IMR-90 (cell line): ENCODE measurements around the gene MYCBP2. TPM values are rescaled to one million over a fixed set of nuclear protein-coding genes. Genes with fewer than 3 reads are reported as not detected.

Experiments used
- ATAC-seq: fragments of 200-7000 bp; cut with Tn5 transposase; 2 replicates; pipeline ENCODE4 v1.9.1; 2020; ENCODE audit warnings: low read depth, mild to moderate bottlenecking, moderate library complexity
- BruUV-seq: library from RNA; stranded (reverse); fragments of 400-500 nt; replicated peaks from 2 replicates; lab custom pipeline; 2021; lab: Mats Ljungman, UMichigan
- CTCF ChIA-PET: fragments of 300-600 bp; formaldehyde crosslinking; extraction: SDS; loops from one replicate; lab custom pipeline; 2021; ENCODE audit warnings: antibody characterized with exemption; lab: Yijun Ruan, JAX
- POLR2A ChIA-PET: fragments of 300-600 bp; sonication (Branson Sonifier 250); formaldehyde crosslinking; loops from one replicate; lab custom pipeline; 2022; ENCODE audit warnings: antibody characterized with exemption; ENCODE audit not compliant: unreplicated experiment; lab: Charles Lee
- DNase-seq: peaks from one replicate; pipeline ENCODE4 v3.0.0; 2013
- H2AFZ ChIP-seq: replicated peaks from 2 replicates; pipeline ENCODE3; 2013; ENCODE audit warnings: low read length, mild to moderate bottlenecking; ENCODE audit not compliant: poor library complexity
- H2AK5ac ChIP-seq: 2 replicates; pipeline ENCODE4 v1.6.1; 2013; ENCODE audit warnings: low read depth, low read length, inconsistent platforms
- H2AK9ac ChIP-seq: replicated peaks from 2 replicates; pipeline ENCODE3; 2013; ENCODE audit warnings: mild to moderate bottlenecking, low read depth, low read length, moderate library complexity; ENCODE audit not compliant: poor library complexity
- H2BK120ac ChIP-seq: 2 replicates; pipeline ENCODE4 v1.6.1; 2013; ENCODE audit warnings: low read depth, low read length, inconsistent platforms
- H2BK15ac ChIP-seq: 3 replicates; pipeline ENCODE4 v1.6.1; 2013; ENCODE audit warnings: low read depth, low read length, inconsistent platforms
- H2BK20ac ChIP-seq: 2 replicates; pipeline ENCODE4 v1.6.1; 2013; ENCODE audit warnings: low read depth, mild to moderate bottlenecking, inconsistent platforms, low read length, moderate library complexity
- H2BK5ac ChIP-seq: 2 replicates; pipeline ENCODE4 v1.6.1; 2013; ENCODE audit warnings: mild to moderate bottlenecking, low read depth, low read length, inconsistent platforms; ENCODE audit not compliant: poor library complexity, severe bottlenecking
- H3K14ac ChIP-seq: replicated peaks from 2 replicates; pipeline ENCODE4 v1.6.1; 2013; ENCODE audit warnings: low read depth, low read length, inconsistent platforms
- H3K18ac ChIP-seq: 2 replicates; pipeline ENCODE4 v1.6.1; 2013; ENCODE audit warnings: low read depth, low read length, control low read depth
- H3K23ac ChIP-seq: 2 replicates; pipeline ENCODE4 v1.6.1; 2013; ENCODE audit warnings: low read depth, low read length, inconsistent platforms
- H3K27ac ChIP-seq: 2 replicates; pipeline ENCODE4 v1.5.1; 2013; ENCODE audit warnings: mild to moderate bottlenecking, control low read depth, low read length; ENCODE audit not compliant: insufficient read depth
- H3K27me3 ChIP-seq: 2 replicates; pipeline ENCODE4 v1.6.1; 2013; ENCODE audit warnings: low read length; ENCODE audit not compliant: control insufficient read depth, insufficient read depth
- H3K36me3 ChIP-seq: 2 replicates; pipeline ENCODE4 v1.6.1; 2013; ENCODE audit warnings: low read length, mixed read lengths; ENCODE audit not compliant: control insufficient read depth, insufficient read depth
- H3K4ac ChIP-seq: 2 replicates; pipeline ENCODE4 v1.6.1; 2013; ENCODE audit warnings: low read depth, low read length, inconsistent platforms
- H3K4me1 ChIP-seq: 2 replicates; pipeline ENCODE4 v1.6.1; 2013; ENCODE audit warnings: low read length, mixed read lengths; ENCODE audit not compliant: control insufficient read depth, insufficient read depth
- H3K4me2 ChIP-seq: 2 replicates; pipeline ENCODE4 v1.6.1; 2013; ENCODE audit warnings: low read depth, mild to moderate bottlenecking, control low read depth, low read length, moderate library complexity
- H3K4me3 ChIP-seq: 2 replicates; pipeline ENCODE4 v1.5.1; 2013; ENCODE audit warnings: low read depth, mild to moderate bottlenecking, control low read depth, low read length, moderate library complexity; ENCODE audit not compliant: insufficient read depth
- H3K56ac ChIP-seq: 2 replicates; pipeline ENCODE4 v1.6.1; 2013; ENCODE audit warnings: low read length, inconsistent platforms; ENCODE audit not compliant: insufficient read depth; ENCODE audit errors: extremely low read depth
- H3K79me1 ChIP-seq, 2 experiments: 2 replicates each; pipeline ENCODE4 v1.6.1; 2013; ENCODE audit warnings: low read length in 2 of 2, inconsistent platforms in 1 of 2, low read depth in 1 of 2
- H3K9ac ChIP-seq: 2 replicates; pipeline ENCODE4 v1.6.1; 2013; ENCODE audit warnings: low read depth, low read length, control low read depth
- H3K9me1 ChIP-seq: 2 replicates; pipeline ENCODE4 v1.6.1; 2013; ENCODE audit warnings: low read length, inconsistent platforms; ENCODE audit not compliant: insufficient read depth
- H3K9me3 ChIP-seq: 2 replicates; pipeline ENCODE4 v1.6.1; 2013; ENCODE audit warnings: low read length; ENCODE audit not compliant: control insufficient read depth, insufficient read depth
- H4K20me1 ChIP-seq: 2 replicates; pipeline ENCODE4 v1.6.1; 2013; ENCODE audit warnings: low read length, inconsistent platforms; ENCODE audit not compliant: insufficient read depth
- H4K5ac ChIP-seq: 2 replicates; pipeline ENCODE4 v1.6.1; 2013; ENCODE audit warnings: mild to moderate bottlenecking, low read depth, low read length, control low read depth
- H4K8ac ChIP-seq, 2 experiments: 2 replicates each; pipeline ENCODE4 v1.6.1; 2013; ENCODE audit warnings: low read depth in 2 of 2, low read length in 2 of 2, control low read depth in 1 of 2, inconsistent platforms in 1 of 2
- H4K91ac ChIP-seq: 2 replicates; pipeline ENCODE4 v1.6.1; 2013; ENCODE audit warnings: low read depth, low read length, inconsistent platforms; ENCODE audit not compliant: insufficient read depth
- BHLHE40 ChIP-seq: fragments of 150-350 bp; IDR thresholded peaks from 2 replicates; pipeline ENCODE4 v1.6.1; 2016; ENCODE audit warnings: mild to moderate bottlenecking, low read depth, low read length
- CEBPB ChIP-seq: IDR thresholded peaks from 2 replicates; pipeline ENCODE4 v1.6.1; 2012; ENCODE audit warnings: low read depth, low read length, improper control_type of control experiment
- CHD1 ChIP-seq: IDR thresholded peaks from 2 replicates; pipeline ENCODE4 v1.6.1; 2012; ENCODE audit warnings: low read depth, low read length, improper control_type of control experiment
- ELK1 ChIP-seq: fragments of 150-350 bp; IDR thresholded peaks from 2 replicates; pipeline ENCODE4 v1.6.1; 2016; ENCODE audit warnings: low read depth, mild to moderate bottlenecking, low read length, moderate library complexity, borderline replicate concordance
- FOS ChIP-seq: fragments of 150-350 bp; IDR thresholded peaks from 2 replicates; pipeline ENCODE4 v1.6.1; 2016; ENCODE audit warnings: low read depth, low read length
- MAFK ChIP-seq: IDR thresholded peaks from 2 replicates; pipeline ENCODE4 v1.6.1; 2012; ENCODE audit warnings: low read depth, low read length, improper control_type of control experiment
- MAZ ChIP-seq: IDR thresholded peaks from 2 replicates; pipeline ENCODE4 v1.6.1; 2012; ENCODE audit warnings: low read depth, mild to moderate bottlenecking, low read length, improper control_type of control experiment, moderate library complexity, borderline replicate concordance
- MXI1 ChIP-seq: IDR thresholded peaks from 2 replicates; pipeline ENCODE4 v1.6.1; 2012; ENCODE audit warnings: low read depth, mild to moderate bottlenecking, low read length, moderate library complexity, borderline replicate concordance
- NFE2L2 ChIP-seq: fragments of 150-350 bp; IDR thresholded peaks from 2 replicates; pipeline ENCODE4 v1.6.1; 2016; ENCODE audit warnings: low read depth, mild to moderate bottlenecking, low read length
- POLR2A ChIP-seq: IDR thresholded peaks from 2 replicates; pipeline ENCODE4 v1.6.1; 2012; ENCODE audit warnings: mild to moderate bottlenecking, low read depth, low read length
- RAD21 ChIP-seq: IDR thresholded peaks from 2 replicates; pipeline ENCODE4 v1.6.1; 2012; ENCODE audit warnings: low read length, improper control_type of control experiment
- RCOR1 ChIP-seq: IDR thresholded peaks from 2 replicates; pipeline ENCODE4 v1.6.1; 2012; ENCODE audit warnings: mild to moderate bottlenecking, low read length, improper control_type of control experiment; ENCODE audit not compliant: insufficient replicate concordance
- RFX5 ChIP-seq: IDR thresholded peaks from 2 replicates; pipeline ENCODE4 v1.8.0; 2012; ENCODE audit warnings: low read depth, mild to moderate bottlenecking, low read length, moderate library complexity
- SMC3 ChIP-seq: fragments of 150-350 bp; IDR thresholded peaks from 2 replicates; pipeline ENCODE4 v1.6.1; 2016; ENCODE audit warnings: low read depth, mild to moderate bottlenecking, antibody characterized with exemption, low read length, moderate library complexity
- USF2 ChIP-seq: fragments of 150-350 bp; IDR thresholded peaks from 2 replicates; pipeline ENCODE4 v1.6.1; 2017; ENCODE audit warnings: mild to moderate bottlenecking, antibody characterized with exemption, low read length, low read depth
- WGBS, 2 experiments: methylation state at CpG; one replicate each; pipeline versions ENCODE4 v1.1.5 to v1.1.7; 2013; ENCODE audit warnings: missing lambda C conversion rate in 2 of 2; ENCODE audit not compliant: insufficient read length in 1 of 2; ENCODE audit errors: extremely low coverage in 2 of 2; 5-methylcytosine and 5-hydroxymethylcytosine counted together
- dilution Hi-C: fragments of 300-500 bp; cut with HindIII; formaldehyde crosslinking; loops from one replicate; pipeline ENCODE4 v1.14.3; 2018; ENCODE audit warnings: low sequenced_read_pairs; ENCODE audit not compliant: unreplicated experiment
- in situ Hi-C: fragments of 300-500 bp; cut with MboI; formaldehyde crosslinking; loops from 3 replicates; pipeline ENCODE4 v1.14.3; 2019; ENCODE audit warnings: low sequenced_read_pairs, inconsistent platforms, mixed read lengths
- intact Hi-C: fragments of 100-400 bp; cut with micrococcal nuclease; formaldehyde crosslinking; loops from 2 replicates; pipeline ENCODE4 v1.10.0; 2022
- polyA plus RNA-seq, 3 experiments: library from polyadenylated mRNA; depleted of rRNA; stranded (reverse); fragments of >200 nt; gene quantifications; 2 replicates each; pipeline ENCODE4 v1.2.3, GENCODE V29; 2012; ENCODE audit warnings: low replicate concordance in 1 of 3
- total RNA-seq: library from RNA; depleted of rRNA; stranded (reverse); fragments of >200 nt; gene quantifications from 2 replicates; pipeline ENCODE4 v1.2.3, GENCODE V29; 2012
- TF ChIP-seq, protein P1 (sequence below): conservative IDR thresholded peaks from 2 replicates; pipeline ENCODE4 v1.5.1; 2012; ENCODE audit warnings: mild to moderate bottlenecking, low read depth, low read length, improper control_type of control experiment

The MYCBP2 gene
- total and polyA plus RNA-seq, 2 of the 4 experiments (the other 2 are of a cell fraction): 20.1 to 43.2 TPM

- Histone ChIP-seq H4K20me1 (no peaks in the 10 kb centered on the region), H2BK20ac (no peak overlapping the region), H3K4me1 (no peaks in the 10 kb centered on the region), H3K18ac (no peak overlapping the region), H3K23ac (no peak overlapping the region), H3K9me3 (no peaks in the 10 kb centered on the region), H3K4me2 (no peak overlapping the region), H4K5ac (no peak overlapping the region), H3K79me1 (no peaks in the 10 kb centered on the region), H2AK9ac (no peak overlapping the region), H3K27ac (no peak overlapping the region), H2BK5ac (no peak overlapping the region), H3K9me1 (no peaks in the 10 kb centered on the region), H2BK120ac (no peak overlapping the region), H3K14ac (no peak overlapping the region), H4K91ac (no peak overlapping the region), H4K8ac (no peak overlapping the region), H2AFZ (no peak overlapping the region), H3K4me3 (no peak overlapping the region), H3K27me3 (no peaks in the 10 kb centered on the region), H3K9ac (no peak overlapping the region), H3K56ac (no peak overlapping the region), H3K4ac (no peak overlapping the region), H2AK5ac (no peak overlapping the region), H3K36me3 (peaks cover 24% of the 10 kb centered on the region), H2BK15ac (no peak overlapping the region)
- 100% methylated on average over 1 of the region's 4 CpGs; no CpG with 5 or more reads in 1 of the 2 experiments for WGBS, 2 experiments
- CTCF ChIA-PET: no interaction called here
- intact Hi-C loops (no loop called here), in situ Hi-C loops (no loop called here), dilution Hi-C loops (no loop called here)
- TF ChIP-seq MAFK (no peak), CEBPB (no peak), ELK1 (no peak), SMC3 (no peak), FOS (no peak), POLR2A (no peak), RCOR1 (no peak), CHD1 (no peak), MXI1 (no peak), RAD21 (no peak), USF2 (no peak), NFE2L2 (no peak), MAZ (no peak), RFX5 (no peak), BHLHE40 (no peak)
- TF ChIP-seq, protein P1, sequence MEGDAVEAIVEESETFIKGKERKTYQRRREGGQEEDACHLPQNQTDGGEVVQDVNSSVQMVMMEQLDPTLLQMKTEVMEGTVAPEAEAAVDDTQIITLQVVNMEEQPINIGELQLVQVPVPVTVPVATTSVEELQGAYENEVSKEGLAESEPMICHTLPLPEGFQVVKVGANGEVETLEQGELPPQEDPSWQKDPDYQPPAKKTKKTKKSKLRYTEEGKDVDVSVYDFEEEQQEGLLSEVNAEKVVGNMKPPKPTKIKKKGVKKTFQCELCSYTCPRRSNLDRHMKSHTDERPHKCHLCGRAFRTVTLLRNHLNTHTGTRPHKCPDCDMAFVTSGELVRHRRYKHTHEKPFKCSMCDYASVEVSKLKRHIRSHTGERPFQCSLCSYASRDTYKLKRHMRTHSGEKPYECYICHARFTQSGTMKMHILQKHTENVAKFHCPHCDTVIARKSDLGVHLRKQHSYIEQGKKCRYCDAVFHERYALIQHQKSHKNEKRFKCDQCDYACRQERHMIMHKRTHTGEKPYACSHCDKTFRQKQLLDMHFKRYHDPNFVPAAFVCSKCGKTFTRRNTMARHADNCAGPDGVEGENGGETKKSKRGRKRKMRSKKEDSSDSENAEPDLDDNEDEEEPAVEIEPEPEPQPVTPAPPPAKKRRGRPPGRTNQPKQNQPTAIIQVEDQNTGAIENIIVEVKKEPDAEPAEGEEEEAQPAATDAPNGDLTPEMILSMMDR: no peak
- BruUV-seq: no TSS peak
- ATAC-seq (no peak), DNase-seq (no peak)
- POLR2A ChIA-PET: no interaction called here
Measured at GRCh38 chr13:77048681-77049080, 278.2 kb downstream of the MYCBP2 start.
